GM18858 (cell line): ENCODE data around the gene ACOX2.

Experiments used
- ATAC-seq: cut with Tn5 transposase; IDR thresholded peaks from one replicate; pipeline ENCODE4 v1.9.1; 2021; ENCODE audit not compliant: unreplicated experiment

The ACOX2 gene

DNA sequence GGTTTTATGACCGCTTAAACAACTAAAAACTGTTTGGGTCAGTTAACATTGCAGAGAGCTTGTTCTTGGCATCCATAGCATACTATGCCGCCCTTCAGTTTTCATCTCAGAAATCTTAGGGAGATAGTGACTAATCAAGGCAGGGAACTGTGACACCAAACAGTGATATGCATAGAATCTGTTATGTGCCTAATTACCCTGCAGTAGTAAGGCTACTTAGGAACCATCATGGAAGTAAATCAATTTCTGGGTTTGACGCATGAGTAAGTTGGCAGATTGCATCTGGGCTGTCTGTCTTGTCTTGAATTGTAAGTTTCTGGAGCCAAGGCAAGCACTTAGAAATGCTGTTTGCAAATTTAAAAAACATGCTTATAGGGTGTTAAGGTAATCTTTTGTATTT, 22.6 kb downstream of the ACOX2 start:
- ATAC-seq: no peak

DNA sequence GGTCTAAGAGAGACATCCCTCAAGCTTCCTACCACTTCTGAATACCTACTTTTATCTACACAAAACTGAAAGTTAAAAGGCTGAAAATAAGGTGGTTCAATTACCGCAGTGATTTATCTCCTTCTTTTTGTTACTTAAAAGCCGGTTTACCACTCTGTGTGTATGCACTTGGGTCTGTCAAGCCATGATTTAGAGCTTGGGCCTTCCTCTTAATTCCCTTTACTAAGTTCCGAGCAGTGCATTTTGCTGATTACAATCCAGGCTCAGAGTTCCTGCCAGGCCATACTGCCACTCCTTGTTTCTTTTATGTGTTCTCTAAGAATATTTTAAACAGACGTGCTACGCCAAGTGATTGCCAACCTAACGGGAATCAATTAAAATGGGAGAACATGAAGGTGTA, 28.6 kb downstream of the ACOX2 start:
- ATAC-seq: no peak

DNA sequence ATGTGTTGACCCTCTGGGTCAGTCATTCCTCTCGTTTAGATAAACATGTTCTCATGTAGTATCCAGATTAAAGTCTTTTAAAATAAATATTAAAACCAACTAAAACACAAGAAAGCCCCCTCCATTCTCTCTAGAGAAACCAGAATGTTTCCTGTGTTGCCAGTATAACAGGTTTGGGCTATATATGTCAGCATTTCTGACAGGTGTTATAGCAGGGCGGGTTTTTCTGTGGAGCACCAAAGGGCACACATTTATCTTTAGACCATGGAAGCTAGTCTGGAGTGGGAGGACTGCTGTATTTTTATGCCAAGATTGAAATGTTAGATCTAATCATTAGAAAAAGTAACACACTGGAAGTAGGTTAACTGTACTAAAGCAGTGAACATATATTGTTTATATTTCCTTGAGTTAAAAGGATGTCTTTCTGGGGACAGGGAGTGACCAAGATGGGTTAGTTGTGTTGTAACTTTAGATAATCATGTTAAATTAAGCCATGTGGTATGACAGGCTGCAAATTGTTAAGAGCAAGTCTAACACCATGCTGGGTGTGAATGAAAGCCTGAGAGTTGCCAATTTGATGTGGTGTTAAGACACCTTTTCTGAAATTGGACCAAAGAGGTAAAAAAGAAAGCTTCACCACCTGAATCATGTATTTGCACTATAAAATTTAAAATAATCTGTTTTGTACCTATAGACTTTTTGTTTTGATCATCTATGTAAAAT, 29.5 kb downstream of the ACOX2 start:
- no peak for ATAC-seq

- ATAC-seq: no peak
These were observed 34.1 kb downstream of the ACOX2 start for GRCh38 chr3:58502872-58503271.

- ATAC-seq: no peak
These were observed 39.9 kb downstream of the ACOX2 start for GRCh38 chr3:58497097-58497496.

DNA sequence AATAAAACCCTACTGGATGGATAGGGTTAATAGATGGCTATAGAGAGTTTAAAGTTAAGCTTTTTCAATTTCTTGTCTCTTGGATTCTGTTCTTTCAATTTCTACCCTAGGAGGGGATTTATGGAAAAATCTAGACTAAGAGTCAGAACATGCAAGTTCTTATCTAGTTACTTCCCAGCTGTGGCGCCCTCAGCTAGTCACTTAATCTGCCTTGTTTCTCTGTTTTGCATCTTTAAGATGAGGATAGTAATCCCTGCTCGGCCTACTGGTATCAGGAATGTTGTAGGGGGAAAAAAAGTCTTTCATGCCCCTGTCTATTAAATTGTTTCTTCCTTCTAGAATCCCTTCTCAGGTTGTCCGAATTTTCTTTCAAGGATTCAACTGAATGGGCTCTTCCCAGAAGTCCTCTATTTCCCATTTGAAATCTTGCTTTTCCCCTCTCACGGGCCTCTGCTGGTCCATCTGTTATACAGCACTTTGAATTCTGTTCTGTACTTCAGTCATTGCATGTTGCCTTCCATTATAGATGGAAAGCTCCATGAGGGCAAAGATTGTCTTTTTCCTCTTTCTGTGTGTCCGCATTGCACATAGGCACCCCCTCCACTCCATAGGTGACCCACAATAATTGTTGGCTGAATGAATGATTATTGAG, 40.7 kb downstream of the ACOX2 start:
- no peak for ATAC-seq

DNA sequence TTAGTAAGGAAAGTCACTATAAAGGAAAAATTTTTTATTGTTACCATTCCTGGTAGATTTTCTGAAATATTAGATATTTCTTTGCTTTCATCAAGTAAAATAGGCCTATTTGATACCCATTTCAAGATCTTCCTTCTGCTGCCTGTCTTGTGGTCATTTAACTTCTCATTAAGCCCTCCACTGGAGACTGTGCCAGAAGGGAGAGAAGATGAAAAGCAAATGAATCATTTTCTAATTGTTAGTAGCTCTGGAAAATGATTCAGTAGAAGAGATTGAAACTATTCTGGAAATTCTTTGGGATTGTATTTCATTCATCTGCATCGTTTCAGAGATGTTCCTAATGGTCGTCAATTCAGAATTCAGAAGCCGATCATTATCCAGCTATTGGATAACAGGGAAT, 41.9 kb downstream of the ACOX2 start:
- no peak for ATAC-seq

DNA sequence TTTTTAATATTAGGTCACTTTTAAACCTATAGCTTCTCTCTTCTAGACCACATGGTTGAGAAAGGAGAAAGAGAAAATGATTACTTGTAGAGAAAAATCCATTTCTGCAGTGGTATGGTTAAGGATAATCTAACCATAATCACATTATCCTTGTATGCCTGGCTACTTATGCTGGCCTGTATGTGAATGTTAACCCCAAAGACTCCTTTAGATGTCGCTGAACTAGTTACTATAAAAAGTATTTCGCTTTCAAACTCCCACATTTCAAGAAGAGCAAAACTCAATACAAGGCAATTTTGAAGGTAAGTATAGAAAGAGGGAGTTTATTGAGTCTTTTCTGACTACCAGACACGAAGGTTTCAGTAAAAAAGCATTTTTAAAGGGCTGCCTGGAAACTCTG, 42.9 kb downstream of the ACOX2 start:
- ATAC-seq: no peak

DNA sequence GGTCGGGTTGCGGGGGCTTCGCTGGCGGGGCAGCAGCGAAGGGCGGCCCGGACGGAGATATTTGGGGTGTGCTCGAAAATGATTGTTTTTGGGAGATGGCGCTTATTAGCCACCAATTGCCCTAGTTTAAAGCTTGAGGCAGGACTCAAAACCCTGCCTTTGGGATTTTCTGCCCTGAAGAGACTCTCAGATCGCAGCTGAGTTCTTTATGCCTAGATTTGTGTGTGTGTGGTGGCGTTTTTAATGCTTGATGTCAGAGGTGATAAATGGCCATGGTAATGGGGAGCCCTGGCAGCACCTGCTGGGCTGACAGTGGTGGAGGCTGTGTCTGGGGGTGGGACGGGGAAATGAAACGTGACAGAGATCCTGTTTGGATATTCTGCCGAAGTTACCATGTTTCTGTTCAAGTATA, 44.5 kb downstream of the ACOX2 start:
- no peak for ATAC-seq

DNA sequence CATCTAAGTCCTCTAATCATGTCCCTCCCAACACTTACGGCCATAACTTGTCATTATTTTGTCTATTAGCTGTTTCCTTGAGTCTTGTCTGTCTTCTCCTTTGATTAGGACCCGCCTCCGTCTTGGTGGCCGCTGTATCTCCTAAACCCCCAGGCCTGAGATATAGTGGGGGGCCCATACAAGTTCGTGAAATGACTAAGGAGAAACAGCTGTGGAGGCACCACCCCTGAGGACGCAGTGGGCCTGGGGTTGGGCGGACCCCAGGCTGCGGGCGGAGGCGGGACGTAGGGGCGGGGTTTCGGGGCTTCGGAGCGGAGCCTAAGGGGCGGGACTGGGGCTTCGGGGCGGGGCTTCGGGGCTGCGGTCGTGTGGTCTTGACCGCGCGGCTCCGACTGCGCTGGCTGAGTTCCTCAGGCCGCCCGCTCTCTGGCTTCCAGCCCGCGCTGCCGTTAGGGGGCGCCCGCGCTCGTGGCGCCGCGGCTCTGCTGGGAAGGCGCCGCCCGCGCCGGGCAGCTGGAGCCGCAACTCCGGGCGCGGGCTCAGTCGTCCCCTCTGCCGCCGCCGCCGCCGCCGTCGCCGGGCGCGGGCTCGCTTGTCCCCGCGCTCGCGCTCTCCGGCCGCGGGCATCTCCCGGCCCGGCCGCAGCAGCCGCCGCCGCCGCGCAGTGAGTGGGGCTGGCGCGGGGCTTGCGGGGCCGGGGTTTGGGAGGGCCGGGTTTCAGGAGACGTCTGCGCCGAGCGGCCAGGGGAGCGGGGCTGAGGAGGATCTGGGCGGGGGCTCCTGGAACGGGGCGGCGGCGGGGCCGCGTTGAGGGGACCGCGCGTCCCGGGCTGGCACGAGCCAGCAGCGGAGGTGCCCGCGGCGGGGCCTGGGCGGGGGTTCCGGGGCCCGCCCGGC, 45.2 kb downstream of the ACOX2 start, which contains the start of gene KCTD6:
KCTD6 (plus strand) TSS at position 591 of the 897 bp plus-strand sequence. CDS start 6,660 bp downstream, outside the sequence.
- ATAC-seq: peak; percentile 84

DNA sequence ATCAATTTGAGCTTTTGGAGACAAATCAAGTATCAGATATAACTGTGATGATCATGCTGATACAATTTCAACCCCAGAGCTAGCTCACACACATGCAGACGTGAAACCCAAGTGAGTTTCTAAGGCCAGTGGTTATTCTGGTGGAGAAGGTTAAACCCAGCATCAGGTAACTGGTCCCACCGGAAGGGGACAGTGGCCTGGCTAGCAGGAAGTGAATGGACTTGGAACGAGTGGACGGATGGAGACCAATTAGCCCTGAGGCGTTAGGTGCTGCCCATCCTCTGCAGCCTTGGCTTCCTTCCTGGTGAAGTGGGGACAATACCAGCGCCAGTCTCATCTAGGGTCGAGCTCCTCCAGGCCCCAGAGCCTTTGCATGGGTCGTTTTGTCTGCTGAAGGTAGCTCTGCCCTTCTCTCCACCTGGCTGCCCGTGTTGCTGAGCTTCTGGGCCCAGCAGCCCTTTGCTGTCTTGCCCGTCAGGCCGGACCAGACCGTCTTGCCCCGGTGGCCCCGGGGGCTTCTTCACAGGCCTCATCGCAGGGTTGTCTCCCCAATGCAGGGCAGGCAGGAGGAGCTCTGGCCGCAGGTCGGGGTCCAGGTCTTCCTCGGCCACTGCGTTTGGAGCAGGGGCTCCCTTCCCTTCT, 46.0 kb downstream of the ACOX2 start:
- ATAC-seq: no peak

- ATAC-seq: no peak
These were observed 48.0 kb downstream of the ACOX2 start for GRCh38 chr3:58488967-58489366.

- no peak for ATAC-seq
These were observed 49.7 kb downstream of the ACOX2 start for GRCh38 chr3:58487140-58487886.

DNA sequence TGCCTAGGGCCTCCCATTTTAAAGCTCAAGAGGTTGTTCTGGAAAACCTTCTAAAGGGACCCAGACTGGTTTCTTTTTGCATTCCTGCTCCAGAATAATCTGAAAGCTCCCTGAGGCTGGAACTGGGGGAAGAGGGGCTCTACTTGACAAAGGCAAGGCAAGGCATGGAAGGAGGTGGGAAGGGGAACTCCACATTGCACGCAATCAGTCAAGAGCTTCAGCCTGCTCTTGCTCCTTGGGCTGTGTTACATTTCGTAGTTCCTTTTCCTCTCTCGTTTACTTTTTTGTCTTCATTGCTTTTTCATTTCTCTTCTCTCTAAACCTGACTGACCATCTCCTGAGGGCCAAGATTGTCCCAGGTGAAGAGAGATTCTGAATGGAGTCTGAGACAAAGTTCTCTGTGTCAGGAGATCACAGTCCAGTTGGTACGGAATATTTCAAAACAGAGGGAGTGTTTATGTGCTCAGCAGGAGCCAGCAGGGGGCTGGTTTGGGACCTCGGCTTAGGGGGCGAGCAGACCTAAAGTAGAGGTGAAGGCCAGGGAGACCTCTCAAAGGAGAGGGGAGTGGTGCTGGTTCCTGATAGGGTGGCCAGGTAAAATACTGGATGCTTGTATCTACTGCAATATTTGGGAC, 51.1 kb downstream of the ACOX2 start:
- no peak for ATAC-seq

- ATAC-seq: no peak
These were observed 52.3 kb downstream of the ACOX2 start for GRCh38 chr3:58484722-58485069.

- no peak for ATAC-seq
These were observed 52.8 kb downstream of the ACOX2 start for GRCh38 chr3:58484045-58484721.

DNA sequence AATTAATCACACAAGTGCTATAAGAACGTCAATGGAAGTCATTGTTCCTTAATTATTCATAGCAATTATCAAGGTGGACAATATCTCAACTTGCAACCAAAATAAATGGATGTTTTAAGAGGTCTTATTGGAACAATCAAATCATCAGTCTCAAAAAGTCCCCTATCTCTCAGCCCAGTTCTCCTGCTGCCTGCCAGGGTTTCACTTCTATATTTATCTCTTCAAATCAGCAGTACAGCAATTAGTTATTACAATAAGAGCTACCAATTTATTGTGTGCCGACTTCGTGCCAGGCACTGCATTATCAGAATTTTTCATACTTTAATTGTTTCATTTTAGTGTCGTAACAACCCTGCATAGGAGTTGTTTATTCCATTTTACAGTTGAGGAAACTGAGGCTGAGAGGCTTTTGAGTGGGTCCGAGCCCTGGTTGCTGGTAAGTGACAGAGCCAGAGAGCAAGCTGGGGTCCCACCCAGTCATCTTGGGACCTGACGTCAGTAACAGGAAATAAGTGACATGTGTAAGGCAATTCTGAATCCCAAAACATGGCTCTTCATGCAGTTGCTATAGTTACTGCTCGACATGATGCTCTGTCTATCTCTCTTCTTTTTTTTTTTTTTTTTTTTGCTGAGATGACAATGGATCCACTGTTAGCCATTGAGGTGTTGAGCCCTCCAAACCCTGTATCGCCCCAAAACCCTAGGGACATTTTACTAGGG, 53.9 kb downstream of the ACOX2 start:
- no peak for ATAC-seq

GRCh38 chr3:58480309-58480708, 56.7 kb downstream of the ACOX2 start:
- no peak for ATAC-seq

- ATAC-seq: no peak
These were observed 58.2 kb downstream of the ACOX2 start for GRCh38 chr3:58478781-58479180.
